Measurements from ENCODE around the gene ADRA2C.
"Not testable (repeated sequence)": the region's sequence is repeated elsewhere in the genome, so short reads cannot be mapped to it uniquely, and the experiment has no call there.

The ADRA2C gene

GRCh38 chr4:3812211-3812934 lies 46.2 kb downstream of the ADRA2C start:
- no peak for DNase-seq (ENCODE audit: low read depth, low spot score)

GRCh38 chr4:3813151-3814052 lies 47.2 kb downstream of the ADRA2C start:
- no peak for DNase-seq (ENCODE audit: low read depth, low spot score)

- no peak for DNase-seq (ENCODE audit: low read depth, low spot score)
Measured at GRCh38 chr4:3814053-3814570, 47.9 kb downstream of the ADRA2C start.

- DNase-seq (ENCODE audit: low read depth, low spot score): not testable (repeated sequence)
Measured at GRCh38 chr4:3814838-3815237, 48.7 kb downstream of the ADRA2C start.

DNA sequence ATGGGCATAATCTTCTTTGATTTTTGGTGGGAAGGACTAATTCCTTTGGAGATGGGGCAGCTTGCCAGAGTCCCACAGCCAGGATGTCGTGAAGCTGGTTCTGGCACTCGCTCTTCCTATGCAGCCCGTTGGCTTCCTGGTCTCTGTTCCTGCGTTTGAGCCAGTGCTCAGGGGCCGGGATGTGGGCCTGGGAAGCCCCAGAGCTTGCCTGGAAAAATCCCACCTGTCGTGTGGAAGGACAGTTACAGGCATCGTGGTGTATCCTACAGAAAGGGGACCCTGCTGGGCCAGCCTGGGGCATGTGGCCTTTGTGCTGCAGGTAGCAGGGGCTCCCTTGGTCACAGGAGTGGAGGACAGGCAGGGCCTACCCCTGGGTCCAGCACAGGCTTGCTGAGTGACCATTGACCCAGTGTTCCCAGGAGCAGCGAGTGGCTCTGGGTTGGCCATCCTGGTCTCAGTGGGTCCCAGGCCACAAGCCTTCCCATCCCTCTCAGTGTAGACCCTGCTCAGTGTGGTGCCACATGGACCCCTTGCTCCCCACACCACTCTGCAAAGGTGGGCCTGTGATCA lies 50.2 kb downstream of the ADRA2C start:
- no peak for DNase-seq (ENCODE audit: low read depth, low spot score)

DNA sequence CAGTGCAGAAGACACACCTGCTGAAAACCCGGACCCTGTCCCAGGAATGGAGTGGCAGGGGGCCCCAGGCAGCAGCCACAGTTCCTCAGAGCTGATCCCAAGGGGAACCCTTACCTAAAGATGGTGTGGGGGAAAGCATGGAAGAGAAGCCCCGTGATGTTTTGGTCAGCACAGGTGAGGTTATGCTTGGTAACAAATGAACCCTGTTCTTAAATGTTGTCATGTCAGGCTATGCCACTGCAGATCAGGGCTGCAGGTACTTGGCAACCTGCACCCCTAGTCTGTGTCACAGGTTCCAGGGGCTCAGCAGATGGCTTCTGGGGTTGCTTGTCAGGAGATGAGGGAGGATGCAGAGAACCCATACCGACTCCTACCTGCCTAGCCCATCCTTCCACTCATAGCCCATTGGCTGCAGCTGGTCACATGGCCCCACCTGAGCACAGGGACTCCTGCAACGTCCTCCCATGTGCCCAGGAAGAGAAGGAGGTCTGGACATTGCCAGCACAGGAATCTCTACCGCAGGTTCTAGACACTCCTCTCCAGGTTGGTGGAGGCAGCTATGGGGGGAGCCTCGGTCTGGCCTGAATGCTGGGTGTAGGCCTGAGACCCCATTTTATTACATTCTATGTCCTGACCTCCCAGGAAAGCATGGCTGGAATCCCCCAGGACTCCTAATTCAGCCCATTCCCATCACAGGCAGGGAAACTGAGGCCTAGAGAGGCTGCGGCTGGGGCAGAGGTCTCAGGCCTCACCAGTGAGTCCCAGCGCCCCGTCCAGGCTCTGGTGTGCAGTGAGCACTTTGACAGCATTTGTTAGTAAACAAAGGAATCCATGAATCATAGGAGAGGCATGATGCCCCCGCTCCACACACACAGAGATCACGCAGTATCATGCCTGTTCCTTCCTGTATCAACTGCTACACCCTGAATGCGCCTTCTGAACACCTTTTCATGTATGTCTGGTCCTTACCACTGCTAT lies 51.1 kb downstream of the ADRA2C start:
- no peak for DNase-seq (ENCODE audit: low read depth, low spot score)

Data from activated CD4-positive, CD25-positive, alpha-beta regulatory T cell treated with anti-CD3 and anti-CD28 coated beads, Interleukin-2, amount 50 U/mL, for 16 hours (primary cell).